SJCRH30 (cell line): ENCODE data around the gene RELCH. TPM values are rescaled to one million over a fixed set of nuclear protein-coding genes. Genes with fewer than 3 reads are reported as not detected.

ENCODE experiments used
- DNase-seq, 2 experiments: peaks; one replicate each; pipeline ENCODE4 v3.0.0-alpha.2; 2015 to 2020
- H3K27ac ChIP-seq: fragments of 250-450 bp; sonication (Bioruptor Pico); 2 replicates; pipeline ENCODE4 v1.5.1; 2020; ENCODE audit warnings: mild to moderate bottlenecking, moderate library complexity
- H3K27me3 ChIP-seq: fragments of 250-450 bp; sonication (Bioruptor Pico); 2 replicates; pipeline ENCODE4 v1.5.1; 2020; ENCODE audit warnings: mild to moderate bottlenecking, moderate library complexity
- H3K36me3 ChIP-seq: fragments of 250-450 bp; sonication (Bioruptor Pico); 2 replicates; pipeline ENCODE4 v1.5.1; 2020; ENCODE audit warnings: mild to moderate bottlenecking, moderate library complexity
- H3K4me1 ChIP-seq: fragments of 250-450 bp; sonication (Bioruptor Pico); 2 replicates; pipeline ENCODE4 v1.5.1; 2020; ENCODE audit warnings: mild to moderate bottlenecking, moderate library complexity
- H3K4me3 ChIP-seq: fragments of 250-450 bp; sonication (Bioruptor Pico); 2 replicates; pipeline ENCODE4 v1.5.1; 2020; ENCODE audit warnings: mild to moderate bottlenecking, moderate library complexity
- H3K9me3 ChIP-seq: fragments of 250-450 bp; sonication (Bioruptor Pico); replicated peaks from 2 replicates; pipeline ENCODE4 v1.5.1; 2020; ENCODE audit warnings: mild to moderate bottlenecking, moderate library complexity
- total RNA-seq: library from RNA; depleted of rRNA; stranded (reverse); fragments of >200 nt; shearing (Covaris generic); gene quantifications from 2 replicates; pipeline ENCODE4 v1.2.3, GENCODE V29; 2014

The RELCH gene
- total RNA-seq, 1 experiment from 2014 or later: 16.5 TPM

- no peaks in the 10 kb centered on the region for H3K36me3 ChIP-seq
- no peak overlapping the region for H3K4me3 ChIP-seq
- no peaks in the 10 kb centered on the region for H3K27me3 ChIP-seq
- no peak for DNase-seq
- H3K9me3 ChIP-seq: no peaks in the 10 kb centered on the region
- H3K4me1 ChIP-seq: no peaks in the 10 kb centered on the region
- H3K27ac ChIP-seq: no peak overlapping the region
Measured at GRCh38 chr18:62209046-62209445, 22.0 kb downstream of the RELCH start.

GRCh38 chr18:62210138-62210537, 23.1 kb downstream of the RELCH start:
- H3K9me3 ChIP-seq: no peaks in the 10 kb centered on the region
- no peak overlapping the region for H3K27ac ChIP-seq
- DNase-seq: no peak
- no peaks in the 10 kb centered on the region for H3K36me3 ChIP-seq
- no peaks in the 10 kb centered on the region for H3K27me3 ChIP-seq
- no peak overlapping the region for H3K4me3 ChIP-seq
- H3K4me1 ChIP-seq: no peaks in the 10 kb centered on the region

- no peak overlapping the region for H3K27ac ChIP-seq
- DNase-seq: no peak
- no peaks in the 10 kb centered on the region for H3K4me1 ChIP-seq
- H3K36me3 ChIP-seq: no peaks in the 10 kb centered on the region
- H3K9me3 ChIP-seq: no peaks in the 10 kb centered on the region
- no peaks in the 10 kb centered on the region for H3K27me3 ChIP-seq
- H3K4me3 ChIP-seq: no peak overlapping the region
Measured at GRCh38 chr18:62211325-62211828, 24.3 kb downstream of the RELCH start.

- Histone ChIP-seq H3K9me3 (no peaks in the 10 kb centered on the region), H3K27ac (no peak overlapping the region), H3K4me3 (no peak overlapping the region), H3K27me3 (no peaks in the 10 kb centered on the region), H3K4me1 (no peaks in the 10 kb centered on the region), H3K36me3 (no peaks in the 10 kb centered on the region)
- DNase-seq: no peak
Measured at GRCh38 chr18:62214790-62215189, 27.7 kb downstream of the RELCH start.

- H3K4me1 ChIP-seq: no peaks in the 10 kb centered on the region
- H3K4me3 ChIP-seq: no peak overlapping the region
- peaks cover 21% of the 10 kb centered on the region for H3K36me3 ChIP-seq
- no peaks in the 10 kb centered on the region for H3K9me3 ChIP-seq
- DNase-seq: no peak
- no peak overlapping the region for H3K27ac ChIP-seq
- no peaks in the 10 kb centered on the region for H3K27me3 ChIP-seq
Measured at GRCh38 chr18:62224229-62224628, 37.2 kb downstream of the RELCH start.

- H3K36me3 ChIP-seq: peaks cover 21% of the 10 kb centered on the region
- no peaks in the 10 kb centered on the region for H3K27me3 ChIP-seq
- no peak for DNase-seq
- no peak overlapping the region for H3K27ac ChIP-seq
- H3K4me1 ChIP-seq: no peaks in the 10 kb centered on the region
- H3K4me3 ChIP-seq: no peak overlapping the region
- H3K9me3 ChIP-seq: no peaks in the 10 kb centered on the region
Measured at GRCh38 chr18:62226047-62226446, 39.0 kb downstream of the RELCH start.

- Histone ChIP-seq H3K27me3 (no peaks in the 10 kb centered on the region), H3K9me3 (no peaks in the 10 kb centered on the region), H3K27ac (no peak overlapping the region), H3K4me3 (no peak overlapping the region), H3K4me1 (no peaks in the 10 kb centered on the region), H3K36me3 (no peaks in the 10 kb centered on the region; the same call in 1 of the 2 replicates)
- no peak for DNase-seq
Measured at GRCh38 chr18:62236252-62236651, 49.2 kb downstream of the RELCH start.

- Histone ChIP-seq H3K36me3 (no peaks in the 10 kb centered on the region; the same call in 1 of the 2 replicates), H3K4me1 (no peaks in the 10 kb centered on the region), H3K9me3 (no peaks in the 10 kb centered on the region), H3K4me3 (no peak overlapping the region), H3K27ac (no peak overlapping the region), H3K27me3 (no peaks in the 10 kb centered on the region)
- DNase-seq: no peak
Measured at GRCh38 chr18:62239475-62239874, 52.4 kb downstream of the RELCH start.

- Histone ChIP-seq H3K4me1 (no peaks in the 10 kb centered on the region), H3K9me3 (no peaks in the 10 kb centered on the region), H3K4me3 (no peak overlapping the region), H3K27me3 (no peaks in the 10 kb centered on the region), H3K27ac (no peak overlapping the region), H3K36me3 (no peaks in the 10 kb centered on the region)
- no peak for DNase-seq
Measured at GRCh38 chr18:62242955-62243354, 55.9 kb downstream of the RELCH start.

- no peaks in the 10 kb centered on the region for H3K27me3 ChIP-seq
- no peaks in the 10 kb centered on the region for H3K36me3 ChIP-seq
- H3K9me3 ChIP-seq: no peaks in the 10 kb centered on the region
- no peak overlapping the region for H3K4me3 ChIP-seq
- no peak overlapping the region for H3K27ac ChIP-seq
- H3K4me1 ChIP-seq: no peaks in the 10 kb centered on the region
- no peak for DNase-seq
Measured at GRCh38 chr18:62245177-62245576, 58.1 kb downstream of the RELCH start.

- Histone ChIP-seq H3K27ac (no peak overlapping the region), H3K27me3 (no peaks in the 10 kb centered on the region), H3K36me3 (no peaks in the 10 kb centered on the region), H3K9me3 (no peaks in the 10 kb centered on the region), H3K4me3 (no peak overlapping the region), H3K4me1 (no peaks in the 10 kb centered on the region)
- DNase-seq: no peak
Measured at GRCh38 chr18:62245699-62246098, 58.6 kb downstream of the RELCH start.

GRCh38 chr18:62248313-62248712, 61.3 kb downstream of the RELCH start:
- H3K27me3 ChIP-seq: no peaks in the 10 kb centered on the region
- no peaks in the 10 kb centered on the region for H3K9me3 ChIP-seq
- no peak overlapping the region for H3K4me3 ChIP-seq
- DNase-seq: no peak
- H3K36me3 ChIP-seq: no peaks in the 10 kb centered on the region
- no peak overlapping the region for H3K27ac ChIP-seq
- H3K4me1 ChIP-seq: no peaks in the 10 kb centered on the region

GRCh38 chr18:62249478-62250097, 62.5 kb downstream of the RELCH start:
- Histone ChIP-seq H3K27me3 (no peaks in the 10 kb centered on the region), H3K4me1 (no peaks in the 10 kb centered on the region), H3K4me3 (no peak overlapping the region), H3K27ac (no peak overlapping the region), H3K9me3 (no peaks in the 10 kb centered on the region), H3K36me3 (no peaks in the 10 kb centered on the region)
- peak; percentile 46 to 71 for DNase-seq

GRCh38 chr18:62250475-62250874, 63.4 kb downstream of the RELCH start:
- Histone ChIP-seq H3K9me3 (no peaks in the 10 kb centered on the region), H3K27ac (no peak overlapping the region), H3K27me3 (no peaks in the 10 kb centered on the region), H3K4me1 (no peaks in the 10 kb centered on the region), H3K4me3 (no peak overlapping the region), H3K36me3 (no peaks in the 10 kb centered on the region)
- DNase-seq: no peak

- Histone ChIP-seq H3K27ac (no peak overlapping the region), H3K36me3 (peaks cover 7% of the 10 kb centered on the region; the same call in 1 of the 2 replicates), H3K4me3 (no peak overlapping the region)
Measured at GRCh38 chr18:62258093-62258492, 71.0 kb downstream of the RELCH start.

GRCh38 chr18:62258616-62259015, 71.6 kb downstream of the RELCH start:
- H3K9me3 ChIP-seq: no peaks in the 10 kb centered on the region

More at GRCh38 chr18:62258093-62258492, 71.0 kb downstream of the RELCH start:
- no peaks in the 10 kb centered on the region for H3K4me1 ChIP-seq
- H3K9me3 ChIP-seq: no peaks in the 10 kb centered on the region
- no peak for DNase-seq
- no peaks in the 10 kb centered on the region for H3K27me3 ChIP-seq

More at GRCh38 chr18:62258616-62259015, 71.6 kb downstream of the RELCH start:
- peaks cover 7% of the 10 kb centered on the region; the same call in 1 of the 2 replicates for H3K36me3 ChIP-seq
- no peak for DNase-seq
- H3K27me3 ChIP-seq: no peaks in the 10 kb centered on the region
- no peak overlapping the region for H3K4me3 ChIP-seq
- no peak overlapping the region for H3K27ac ChIP-seq
- no peaks in the 10 kb centered on the region for H3K4me1 ChIP-seq
